Measurements from ENCODE around the gene CSTPP1.

- TF ChIP-seq, protein P1, sequence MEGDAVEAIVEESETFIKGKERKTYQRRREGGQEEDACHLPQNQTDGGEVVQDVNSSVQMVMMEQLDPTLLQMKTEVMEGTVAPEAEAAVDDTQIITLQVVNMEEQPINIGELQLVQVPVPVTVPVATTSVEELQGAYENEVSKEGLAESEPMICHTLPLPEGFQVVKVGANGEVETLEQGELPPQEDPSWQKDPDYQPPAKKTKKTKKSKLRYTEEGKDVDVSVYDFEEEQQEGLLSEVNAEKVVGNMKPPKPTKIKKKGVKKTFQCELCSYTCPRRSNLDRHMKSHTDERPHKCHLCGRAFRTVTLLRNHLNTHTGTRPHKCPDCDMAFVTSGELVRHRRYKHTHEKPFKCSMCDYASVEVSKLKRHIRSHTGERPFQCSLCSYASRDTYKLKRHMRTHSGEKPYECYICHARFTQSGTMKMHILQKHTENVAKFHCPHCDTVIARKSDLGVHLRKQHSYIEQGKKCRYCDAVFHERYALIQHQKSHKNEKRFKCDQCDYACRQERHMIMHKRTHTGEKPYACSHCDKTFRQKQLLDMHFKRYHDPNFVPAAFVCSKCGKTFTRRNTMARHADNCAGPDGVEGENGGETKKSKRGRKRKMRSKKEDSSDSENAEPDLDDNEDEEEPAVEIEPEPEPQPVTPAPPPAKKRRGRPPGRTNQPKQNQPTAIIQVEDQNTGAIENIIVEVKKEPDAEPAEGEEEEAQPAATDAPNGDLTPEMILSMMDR (IDR thresholded peaks at IDR 0.05 in 4 of 5, conservative IDR thresholded peaks at IDR 0.05 in 1 of 5): no peak
- TF ChIP-seq POLR2A (IDR thresholded peaks at IDR 0.05): no peak
Observed at GRCh38 chr11:46896719-46897406, 39.7 kb upstream of the CSTPP1 start.

Data from gastrocnemius medialis (tissue), 4 donors.